Peyer's patch (tissue), 4 donors: Measurements from ENCODE around the gene RMND1.

ENCODE experiments used
- POLR2A ChIP-seq, 2 donors: fragments of 450-650 bp; IDR thresholded peaks; one replicate each; pipeline ENCODE4 v1.5.1; 2017; ENCODE audit warnings: antibody characterized with exemption in 2 of 2, mild to moderate bottlenecking in 2 of 2, moderate library complexity in 2 of 2
- TF ChIP-seq, protein P1 (sequence below), 6 experiments: fragments of 450-650 bp in 4 of 6; fragments of 200-600 bp in 2 of 6; sonication (generic) in 1 of 6; IDR thresholded peaks; one replicate each; pipeline ENCODE4 v1.5.1; 2017 to 2019; ENCODE audit warnings: antibody characterized with exemption in 6 of 6, mild to moderate bottlenecking in 3 of 6, moderate library complexity in 1 of 6

DNA sequence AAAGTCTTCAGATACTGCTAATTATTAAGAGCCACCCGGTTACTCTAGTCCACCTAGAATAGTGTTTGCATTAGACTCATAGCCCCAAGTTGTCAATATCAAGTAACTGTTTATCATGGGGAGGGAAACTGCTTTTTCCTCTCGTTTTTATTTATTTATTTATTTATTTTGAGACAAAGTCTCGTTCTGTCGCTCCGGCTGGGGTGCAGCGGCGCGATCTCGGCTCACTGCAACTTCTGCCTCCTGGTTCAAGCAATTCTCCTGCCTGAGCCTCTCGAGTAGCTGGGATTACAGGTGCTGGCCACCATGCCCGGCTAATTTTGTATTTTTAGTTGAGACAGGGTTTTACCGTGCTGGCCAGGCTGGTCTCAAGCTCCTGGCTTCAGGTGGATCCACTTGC is 25.8 kb upstream of the RMND1 start:
- no peak for TF ChIP-seq POLR2A (IDR thresholded peaks at IDR 0.05)
- TF ChIP-seq, protein P1, sequence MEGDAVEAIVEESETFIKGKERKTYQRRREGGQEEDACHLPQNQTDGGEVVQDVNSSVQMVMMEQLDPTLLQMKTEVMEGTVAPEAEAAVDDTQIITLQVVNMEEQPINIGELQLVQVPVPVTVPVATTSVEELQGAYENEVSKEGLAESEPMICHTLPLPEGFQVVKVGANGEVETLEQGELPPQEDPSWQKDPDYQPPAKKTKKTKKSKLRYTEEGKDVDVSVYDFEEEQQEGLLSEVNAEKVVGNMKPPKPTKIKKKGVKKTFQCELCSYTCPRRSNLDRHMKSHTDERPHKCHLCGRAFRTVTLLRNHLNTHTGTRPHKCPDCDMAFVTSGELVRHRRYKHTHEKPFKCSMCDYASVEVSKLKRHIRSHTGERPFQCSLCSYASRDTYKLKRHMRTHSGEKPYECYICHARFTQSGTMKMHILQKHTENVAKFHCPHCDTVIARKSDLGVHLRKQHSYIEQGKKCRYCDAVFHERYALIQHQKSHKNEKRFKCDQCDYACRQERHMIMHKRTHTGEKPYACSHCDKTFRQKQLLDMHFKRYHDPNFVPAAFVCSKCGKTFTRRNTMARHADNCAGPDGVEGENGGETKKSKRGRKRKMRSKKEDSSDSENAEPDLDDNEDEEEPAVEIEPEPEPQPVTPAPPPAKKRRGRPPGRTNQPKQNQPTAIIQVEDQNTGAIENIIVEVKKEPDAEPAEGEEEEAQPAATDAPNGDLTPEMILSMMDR (IDR thresholded peaks at IDR 0.05): no peak
